IMR-90 (cell line): ENCODE data around the gene IRAK4. TPM values are rescaled to one million over a fixed set of nuclear protein-coding genes. Genes with fewer than 3 reads are reported as not detected.
A peak's percentile ranks its signal among the peaks of the same experiment; 100 is the strongest.

Experiments used
- ATAC-seq: fragments of 200-7000 bp; cut with Tn5 transposase; 2 replicates; pipeline ENCODE4 v1.9.1; 2020; ENCODE audit warnings: low read depth, mild to moderate bottlenecking, moderate library complexity
- Bru-seq: library from RNA; stranded (reverse); fragments of 400-500 nt; gene quantifications from one replicate; lab custom pipeline; 2021; lab: Mats Ljungman, UMichigan
- BruChase-seq, 2 experiments: library from RNA; stranded (reverse); fragments of 400-500 nt; gene quantifications; one replicate each; lab custom pipeline; 2021; lab: Mats Ljungman, UMichigan
- BruUV-seq: library from RNA; stranded (reverse); fragments of 400-500 nt; replicated peaks from 2 replicates; lab custom pipeline; 2021; lab: Mats Ljungman, UMichigan
- CTCF ChIA-PET: fragments of 300-600 bp; formaldehyde crosslinking; extraction: SDS; loops from one replicate; lab custom pipeline; 2021; ENCODE audit warnings: antibody characterized with exemption; lab: Yijun Ruan, JAX
- POLR2A ChIA-PET: fragments of 300-600 bp; sonication (Branson Sonifier 250); formaldehyde crosslinking; loops from one replicate; lab custom pipeline; 2022; ENCODE audit warnings: antibody characterized with exemption; ENCODE audit not compliant: unreplicated experiment; lab: Charles Lee
- DNase-seq: peaks from one replicate; pipeline ENCODE4 v3.0.0; 2013
- H2AFZ ChIP-seq: replicated peaks from 2 replicates; pipeline ENCODE3; 2013; ENCODE audit warnings: low read length, mild to moderate bottlenecking; ENCODE audit not compliant: poor library complexity
- H2AK5ac ChIP-seq: 2 replicates; pipeline ENCODE4 v1.6.1; 2013; ENCODE audit warnings: low read depth, low read length, inconsistent platforms
- H2AK9ac ChIP-seq: replicated peaks from 2 replicates; pipeline ENCODE3; 2013; ENCODE audit warnings: mild to moderate bottlenecking, low read depth, low read length, moderate library complexity; ENCODE audit not compliant: poor library complexity
- H2BK120ac ChIP-seq: 2 replicates; pipeline ENCODE4 v1.6.1; 2013; ENCODE audit warnings: low read depth, low read length, inconsistent platforms
- H2BK15ac ChIP-seq: 3 replicates; pipeline ENCODE4 v1.6.1; 2013; ENCODE audit warnings: low read depth, low read length, inconsistent platforms
- H2BK20ac ChIP-seq: 2 replicates; pipeline ENCODE4 v1.6.1; 2013; ENCODE audit warnings: low read depth, mild to moderate bottlenecking, inconsistent platforms, low read length, moderate library complexity
- H2BK5ac ChIP-seq: 2 replicates; pipeline ENCODE4 v1.6.1; 2013; ENCODE audit warnings: mild to moderate bottlenecking, low read depth, low read length, inconsistent platforms; ENCODE audit not compliant: poor library complexity, severe bottlenecking
- H3K14ac ChIP-seq: replicated peaks from 2 replicates; pipeline ENCODE4 v1.6.1; 2013; ENCODE audit warnings: low read depth, low read length, inconsistent platforms
- H3K18ac ChIP-seq: 2 replicates; pipeline ENCODE4 v1.6.1; 2013; ENCODE audit warnings: low read depth, low read length, control low read depth
- H3K23ac ChIP-seq: 2 replicates; pipeline ENCODE4 v1.6.1; 2013; ENCODE audit warnings: low read depth, low read length, inconsistent platforms
- H3K27ac ChIP-seq: 2 replicates; pipeline ENCODE4 v1.5.1; 2013; ENCODE audit warnings: mild to moderate bottlenecking, control low read depth, low read length; ENCODE audit not compliant: insufficient read depth
- H3K27me3 ChIP-seq: 2 replicates; pipeline ENCODE4 v1.6.1; 2013; ENCODE audit warnings: low read length; ENCODE audit not compliant: control insufficient read depth, insufficient read depth
- H3K36me3 ChIP-seq: 2 replicates; pipeline ENCODE4 v1.6.1; 2013; ENCODE audit warnings: low read length, mixed read lengths; ENCODE audit not compliant: control insufficient read depth, insufficient read depth
- H3K4ac ChIP-seq: 2 replicates; pipeline ENCODE4 v1.6.1; 2013; ENCODE audit warnings: low read depth, low read length, inconsistent platforms
- H3K4me1 ChIP-seq: 2 replicates; pipeline ENCODE4 v1.6.1; 2013; ENCODE audit warnings: low read length, mixed read lengths; ENCODE audit not compliant: control insufficient read depth, insufficient read depth
- H3K4me2 ChIP-seq: 2 replicates; pipeline ENCODE4 v1.6.1; 2013; ENCODE audit warnings: low read depth, mild to moderate bottlenecking, control low read depth, low read length, moderate library complexity
- H3K4me3 ChIP-seq: 2 replicates; pipeline ENCODE4 v1.5.1; 2013; ENCODE audit warnings: low read depth, mild to moderate bottlenecking, control low read depth, low read length, moderate library complexity; ENCODE audit not compliant: insufficient read depth
- H3K56ac ChIP-seq: 2 replicates; pipeline ENCODE4 v1.6.1; 2013; ENCODE audit warnings: low read length, inconsistent platforms; ENCODE audit not compliant: insufficient read depth; ENCODE audit errors: extremely low read depth
- H3K79me1 ChIP-seq, 2 experiments: 2 replicates each; pipeline ENCODE4 v1.6.1; 2013; ENCODE audit warnings: low read length in 2 of 2, inconsistent platforms in 1 of 2, low read depth in 1 of 2
- H3K9ac ChIP-seq: 2 replicates; pipeline ENCODE4 v1.6.1; 2013; ENCODE audit warnings: low read depth, low read length, control low read depth
- H3K9me1 ChIP-seq: 2 replicates; pipeline ENCODE4 v1.6.1; 2013; ENCODE audit warnings: low read length, inconsistent platforms; ENCODE audit not compliant: insufficient read depth
- H3K9me3 ChIP-seq: 2 replicates; pipeline ENCODE4 v1.6.1; 2013; ENCODE audit warnings: low read length; ENCODE audit not compliant: control insufficient read depth, insufficient read depth
- H4K20me1 ChIP-seq: 2 replicates; pipeline ENCODE4 v1.6.1; 2013; ENCODE audit warnings: low read length, inconsistent platforms; ENCODE audit not compliant: insufficient read depth
- H4K5ac ChIP-seq: 2 replicates; pipeline ENCODE4 v1.6.1; 2013; ENCODE audit warnings: mild to moderate bottlenecking, low read depth, low read length, control low read depth
- H4K8ac ChIP-seq, 2 experiments: 2 replicates each; pipeline ENCODE4 v1.6.1; 2013; ENCODE audit warnings: low read depth in 2 of 2, low read length in 2 of 2, control low read depth in 1 of 2, inconsistent platforms in 1 of 2
- H4K91ac ChIP-seq: 2 replicates; pipeline ENCODE4 v1.6.1; 2013; ENCODE audit warnings: low read depth, low read length, inconsistent platforms; ENCODE audit not compliant: insufficient read depth
- BHLHE40 ChIP-seq: fragments of 150-350 bp; IDR thresholded peaks from 2 replicates; pipeline ENCODE4 v1.6.1; 2016; ENCODE audit warnings: mild to moderate bottlenecking, low read depth, low read length
- CEBPB ChIP-seq: IDR thresholded peaks from 2 replicates; pipeline ENCODE4 v1.6.1; 2012; ENCODE audit warnings: low read depth, low read length, improper control_type of control experiment
- CHD1 ChIP-seq: IDR thresholded peaks from 2 replicates; pipeline ENCODE4 v1.6.1; 2012; ENCODE audit warnings: low read depth, low read length, improper control_type of control experiment
- CTCF ChIP-seq: conservative IDR thresholded peaks from 2 replicates; pipeline ENCODE4 v1.5.1; 2012; ENCODE audit warnings: mild to moderate bottlenecking, low read depth, low read length, improper control_type of control experiment
- MAZ ChIP-seq: IDR thresholded peaks from 2 replicates; pipeline ENCODE4 v1.6.1; 2012; ENCODE audit warnings: low read depth, mild to moderate bottlenecking, low read length, improper control_type of control experiment, moderate library complexity, borderline replicate concordance
- MXI1 ChIP-seq: IDR thresholded peaks from 2 replicates; pipeline ENCODE4 v1.6.1; 2012; ENCODE audit warnings: low read depth, mild to moderate bottlenecking, low read length, moderate library complexity, borderline replicate concordance
- POLR2A ChIP-seq: IDR thresholded peaks from 2 replicates; pipeline ENCODE4 v1.6.1; 2012; ENCODE audit warnings: mild to moderate bottlenecking, low read depth, low read length
- RAD21 ChIP-seq: IDR thresholded peaks from 2 replicates; pipeline ENCODE4 v1.6.1; 2012; ENCODE audit warnings: low read length, improper control_type of control experiment
- USF2 ChIP-seq: fragments of 150-350 bp; IDR thresholded peaks from 2 replicates; pipeline ENCODE4 v1.6.1; 2017; ENCODE audit warnings: mild to moderate bottlenecking, antibody characterized with exemption, low read length, low read depth
- WGBS, 2 experiments: methylation state at CpG; one replicate each; pipeline versions ENCODE4 v1.1.5 to v1.1.7; 2013; ENCODE audit warnings: missing lambda C conversion rate in 2 of 2; ENCODE audit not compliant: insufficient read length in 1 of 2; ENCODE audit errors: extremely low coverage in 2 of 2; 5-methylcytosine and 5-hydroxymethylcytosine counted together
- dilution Hi-C: fragments of 300-500 bp; cut with HindIII; formaldehyde crosslinking; loops from one replicate; pipeline ENCODE4 v1.14.3; 2018; ENCODE audit warnings: low sequenced_read_pairs; ENCODE audit not compliant: unreplicated experiment
- in situ Hi-C: fragments of 300-500 bp; cut with MboI; formaldehyde crosslinking; loops from 3 replicates; pipeline ENCODE4 v1.14.3; 2019; ENCODE audit warnings: low sequenced_read_pairs, inconsistent platforms, mixed read lengths
- intact Hi-C: fragments of 100-400 bp; cut with micrococcal nuclease; formaldehyde crosslinking; loops from 2 replicates; pipeline ENCODE4 v1.10.0; 2022
- long read RNA-seq: library from polyadenylated mRNA; unstranded; transcript quantifications from one replicate; pipeline ENCODE4 v2.0.0, GENCODE V29; 2021; ENCODE audit not compliant: unreplicated experiment
- polyA plus RNA-seq, 3 experiments: library from polyadenylated mRNA; depleted of rRNA; stranded (reverse); fragments of >200 nt; gene quantifications; 2 replicates each; pipeline ENCODE4 v1.2.3, GENCODE V29; 2012; ENCODE audit warnings: low replicate concordance in 1 of 3
- total RNA-seq: library from RNA; depleted of rRNA; stranded (reverse); fragments of >200 nt; gene quantifications from 2 replicates; pipeline ENCODE4 v1.2.3, GENCODE V29; 2012; rRNA removed

IRAK4 gene
- total RNA-seq (27.6 and 30.8 TPM in 2 replicates), polyA plus RNA-seq (2012; rRNA removed) (8.8 and 12.6 TPM in 2 replicates), Bru-seq, nascent RNA (percentile 73 among the genes with signal in this experiment), BruChase-seq, experiment 1, labeled RNA remaining after a 6-hour chase (percentile 75 among the genes with signal in this experiment), BruChase-seq, experiment 2, labeled RNA remaining after a 2-hour chase (percentile 72 among the genes with signal in this experiment)
- polyA plus RNA-seq (2012; cell fraction: cytosol; rRNA removed): 2.5 and 2.9 TPM in 2 replicates
- polyA plus RNA-seq (2012; cell fraction: nucleus; rRNA removed; ENCODE audit: low replicate concordance): 5.8 and 30.1 TPM in 2 replicates
- long read RNA-seq, full-length matches to known transcripts: 11 of 17 reads
- long read RNA-seq, partial matches to known transcripts: 1 of 17 reads
- long read RNA-seq, other reads (novel, unspliced or antisense): 5 of 17 reads

GRCh38 chr12:43758728-43759563 is at the start of gene IRAK4, which contains the start of gene PUS7L:
TSS of gene IRAK4 (plus strand) at chr12:43758951. CDS start at chr12:43768112, 9,161 bp downstream.
TSS of gene PUS7L (minus strand) at chr12:43758790. CDS start at chr12:43755245, 3,545 bp downstream.
- Histone ChIP-seq H3K56ac (peak within 1 kb of the TSS; percentile 73; the same call in 1 of the 2 replicates), H2AFZ (peak within 1 kb of the TSS; percentile 93), H2BK120ac (peak within 1 kb of the TSS; percentile 36; the same call in 1 of the 2 replicates), H3K27ac (peak within 1 kb of the TSS; percentile 78), H3K18ac (peak within 1 kb of the TSS; percentile 44), H2AK9ac (peak within 1 kb of the TSS; percentile 86), H3K23ac (peak within 1 kb of the TSS; percentile 83), H3K4me3 (peak within 1 kb of the TSS; percentile 82), H2BK15ac (peak within 1 kb of the TSS; percentile 50; the same call in 1 of the 3 replicates), H3K9me1 (peaks cover 6% of the 10 kb centered on the region; the same call in 1 of the 2 replicates), H3K27me3 (no peaks in the 10 kb centered on the region), H3K79me1 (peaks cover 34 to 41% of the 10 kb centered on the region in 2 experiments), H3K4ac (peak within 1 kb of the TSS; percentile 77), H3K9me3 (no peaks in the 10 kb centered on the region), H2BK20ac (no peak within 1 kb of the TSS; the same call in 1 of the 2 replicates), H3K4me1 (peaks cover 12% of the 10 kb centered on the region), H2BK5ac (peak within 1 kb of the TSS; percentile 74), H4K5ac (peak within 1 kb of the TSS; percentile 74), H3K4me2 (peak within 1 kb of the TSS; percentile 94), H4K8ac (peak within 1 kb of the TSS; percentile 89 to 94), H4K91ac (peak within 1 kb of the TSS; percentile 82), H2AK5ac (peak within 1 kb of the TSS; percentile 51), H3K9ac (peak within 1 kb of the TSS; percentile 82), H4K20me1 (no peaks in the 10 kb centered on the region), H3K36me3 (no peaks in the 10 kb centered on the region), H3K14ac (peak within 1 kb of the TSS; percentile 79)
- ATAC-seq (peak; percentile 98), DNase-seq (peak; percentile 96)
- WGBS, 2 experiments: 2% methylated on average over 24 of the region's 54 CpGs; no CpG with 5 or more reads in 1 of the 2 experiments
- in situ Hi-C loops (no loop called here), dilution Hi-C loops (no loop called here), intact Hi-C loops (loop anchor here (1.0 to 2.0 kb wide), 2 partner anchors 17 to 48 kb away; partner anchors contain the start of gene TWF1)
- TSS peak; percentile 59 for BruUV-seq
- TF ChIP-seq RAD21 (peak; percentile 38; the same call in 1 of the 2 replicates), CHD1 (no peak), POLR2A (peak; percentile 69; the same call in 1 of the 2 replicates), BHLHE40 (no peak), MXI1 (no peak), USF2 (peak; percentile 14; the same call in 1 of the 2 replicates), CEBPB (peak; percentile 69), CTCF (peak; percentile 64), MAZ (peak; percentile 23; the same call in 1 of the 2 replicates)
- CTCF ChIA-PET: interaction anchor here (0.6 to 0.8 kb wide), 3 partner anchors 11 to 1337 kb away, joined by 3 to 6 read pairs (median 3); no protein-coding TSS in a partner anchor
- POLR2A ChIA-PET: no interaction called here
